Measurements from ENCODE around the gene ZNF316.

ZNF316 gene

GRCh38 chr7:6701860-6702259 is 64.7 kb downstream of the ZNF316 start:
- no CpG with 5 or more reads among the region's 1 CpG for WGBS (ENCODE audit: extremely low coverage, insufficient coverage, low lambda C conversion rate)
- H2BK5ac ChIP-seq (ENCODE audit: low read length), result no peak overlapping the region
- no peaks in the 10 kb centered on the region for H3K27me3 ChIP-seq (ENCODE audit: insufficient read depth, low read length, poor library complexity)
- no peak overlapping the region for H2BK120ac ChIP-seq (ENCODE audit: low read depth, low read length)
- H2AK5ac ChIP-seq (ENCODE audit: low read length), result no peak overlapping the region
- no peak overlapping the region for H3K9ac ChIP-seq (ENCODE audit: low read length)
- peaks cover 38% of the 10 kb centered on the region for H3K79me1 ChIP-seq (ENCODE audit: low read length)
- H3K18ac ChIP-seq (ENCODE audit: low read length), result no peak overlapping the region
- no peak overlapping the region for H3K56ac ChIP-seq (ENCODE audit: low read length)
- no peak overlapping the region for H4K8ac ChIP-seq (ENCODE audit: low read depth, low read length)
- peaks cover 2% of the 10 kb centered on the region for H3K4me1 ChIP-seq (ENCODE audit: control insufficient read depth, low read depth, low read length)
- H3K4me3 ChIP-seq (ENCODE audit: low read length), result no peak overlapping the region
- no peak overlapping the region for H2BK15ac ChIP-seq (replicated peaks; ENCODE audit: low read depth)
- H3K4me2 ChIP-seq (ENCODE audit: low read length), result no peak overlapping the region
- no peak overlapping the region for H4K5ac ChIP-seq (ENCODE audit: low read length)
- no peak overlapping the region for H3K4ac ChIP-seq (ENCODE audit: low read depth, low read length)
- H3K23ac ChIP-seq (ENCODE audit: low read length), result no peak overlapping the region
- H3K79me2 ChIP-seq (ENCODE audit: control insufficient read depth, insufficient read depth, low read length), result peaks cover 47% of the 10 kb centered on the region
- no peak for DNase-seq
- H3K36me3 ChIP-seq (ENCODE audit: control insufficient read depth, insufficient read depth, low read length), result peaks cover 24% of the 10 kb centered on the region
- H3K27ac ChIP-seq (ENCODE audit: low read depth, low read length), result no peak overlapping the region
